Ascending aorta (tissue), 2 donors: ENCODE results near the gene MUC5B. TPM values are rescaled to one million over a fixed set of nuclear protein-coding genes. Genes with fewer than 3 reads are reported as not detected.
"Not testable (repeated sequence)": the region's sequence is repeated elsewhere in the genome, so short reads cannot be mapped to it uniquely, and the experiment has no call there.

ENCODE experiments used
- DNase-seq, 2 donors: peaks; one replicate each; pipeline ENCODE4 v3.0.0-alpha.2; 2019; ENCODE audit warnings: low spot score in 2 of 2
- H3K27ac ChIP-seq, 2 donors: fragments of 200-600 bp; sonication (generic); one replicate each; pipeline ENCODE4 v1.5.1; 2016 to 2017; ENCODE audit warnings: mild to moderate bottlenecking in 1 of 2
- H3K27me3 ChIP-seq: fragments of 200-600 bp; sonication (generic); one replicate; pipeline ENCODE4 v1.5.1; 2017
- H3K36me3 ChIP-seq, 2 donors: fragments of 200-600 bp; sonication (generic); one replicate each; pipeline ENCODE4 v1.5.1; 2016
- H3K4me1 ChIP-seq, 2 donors: fragments of 200-600 bp; sonication (generic); one replicate each; pipeline ENCODE4 v1.5.1; 2016 to 2017; ENCODE audit warnings: mild to moderate bottlenecking in 1 of 2
- H3K4me3 ChIP-seq, 2 donors: fragments of 200-600 bp; sonication (generic); one replicate each; pipeline ENCODE4 v1.5.1; 2016 to 2017; ENCODE audit warnings: mild to moderate bottlenecking in 1 of 2
- H3K9me3 ChIP-seq, 2 donors: fragments of 200-600 bp; sonication (generic); one replicate each; pipeline ENCODE4 v1.5.1; 2016
- intact Hi-C: fragments of 100-400 bp; cut with DNase I; formaldehyde crosslinking; loops from one replicate; pipeline ENCODE4 v1.15.1; 2023
- total RNA-seq: library from RNA; depleted of rRNA; stranded (reverse); fragments of >200 nt; gene quantifications from one replicate; pipeline ENCODE4 v1.1.0, GENCODE V29; 2016
- TF ChIP-seq, protein P1 (sequence below), 3 experiments: fragments of 200-600 bp in 2 of 3; fragments of 450-650 bp in 1 of 3; sonication (generic) in 2 of 3; IDR thresholded peaks; one replicate each; pipeline ENCODE4 v1.5.1; 2016 to 2019; ENCODE audit warnings: antibody characterized with exemption in 3 of 3, mild to moderate bottlenecking in 1 of 3, moderate library complexity in 1 of 3

Gene MUC5B, protein sequence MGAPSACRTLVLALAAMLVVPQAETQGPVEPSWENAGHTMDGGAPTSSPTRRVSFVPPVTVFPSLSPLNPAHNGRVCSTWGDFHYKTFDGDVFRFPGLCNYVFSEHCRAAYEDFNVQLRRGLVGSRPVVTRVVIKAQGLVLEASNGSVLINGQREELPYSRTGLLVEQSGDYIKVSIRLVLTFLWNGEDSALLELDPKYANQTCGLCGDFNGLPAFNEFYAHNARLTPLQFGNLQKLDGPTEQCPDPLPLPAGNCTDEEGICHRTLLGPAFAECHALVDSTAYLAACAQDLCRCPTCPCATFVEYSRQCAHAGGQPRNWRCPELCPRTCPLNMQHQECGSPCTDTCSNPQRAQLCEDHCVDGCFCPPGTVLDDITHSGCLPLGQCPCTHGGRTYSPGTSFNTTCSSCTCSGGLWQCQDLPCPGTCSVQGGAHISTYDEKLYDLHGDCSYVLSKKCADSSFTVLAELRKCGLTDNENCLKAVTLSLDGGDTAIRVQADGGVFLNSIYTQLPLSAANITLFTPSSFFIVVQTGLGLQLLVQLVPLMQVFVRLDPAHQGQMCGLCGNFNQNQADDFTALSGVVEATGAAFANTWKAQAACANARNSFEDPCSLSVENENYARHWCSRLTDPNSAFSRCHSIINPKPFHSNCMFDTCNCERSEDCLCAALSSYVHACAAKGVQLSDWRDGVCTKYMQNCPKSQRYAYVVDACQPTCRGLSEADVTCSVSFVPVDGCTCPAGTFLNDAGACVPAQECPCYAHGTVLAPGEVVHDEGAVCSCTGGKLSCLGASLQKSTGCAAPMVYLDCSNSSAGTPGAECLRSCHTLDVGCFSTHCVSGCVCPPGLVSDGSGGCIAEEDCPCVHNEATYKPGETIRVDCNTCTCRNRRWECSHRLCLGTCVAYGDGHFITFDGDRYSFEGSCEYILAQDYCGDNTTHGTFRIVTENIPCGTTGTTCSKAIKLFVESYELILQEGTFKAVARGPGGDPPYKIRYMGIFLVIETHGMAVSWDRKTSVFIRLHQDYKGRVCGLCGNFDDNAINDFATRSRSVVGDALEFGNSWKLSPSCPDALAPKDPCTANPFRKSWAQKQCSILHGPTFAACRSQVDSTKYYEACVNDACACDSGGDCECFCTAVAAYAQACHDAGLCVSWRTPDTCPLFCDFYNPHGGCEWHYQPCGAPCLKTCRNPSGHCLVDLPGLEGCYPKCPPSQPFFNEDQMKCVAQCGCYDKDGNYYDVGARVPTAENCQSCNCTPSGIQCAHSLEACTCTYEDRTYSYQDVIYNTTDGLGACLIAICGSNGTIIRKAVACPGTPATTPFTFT (N-terminal part only)
- under 0.01 TPM for total RNA-seq

DNA sequence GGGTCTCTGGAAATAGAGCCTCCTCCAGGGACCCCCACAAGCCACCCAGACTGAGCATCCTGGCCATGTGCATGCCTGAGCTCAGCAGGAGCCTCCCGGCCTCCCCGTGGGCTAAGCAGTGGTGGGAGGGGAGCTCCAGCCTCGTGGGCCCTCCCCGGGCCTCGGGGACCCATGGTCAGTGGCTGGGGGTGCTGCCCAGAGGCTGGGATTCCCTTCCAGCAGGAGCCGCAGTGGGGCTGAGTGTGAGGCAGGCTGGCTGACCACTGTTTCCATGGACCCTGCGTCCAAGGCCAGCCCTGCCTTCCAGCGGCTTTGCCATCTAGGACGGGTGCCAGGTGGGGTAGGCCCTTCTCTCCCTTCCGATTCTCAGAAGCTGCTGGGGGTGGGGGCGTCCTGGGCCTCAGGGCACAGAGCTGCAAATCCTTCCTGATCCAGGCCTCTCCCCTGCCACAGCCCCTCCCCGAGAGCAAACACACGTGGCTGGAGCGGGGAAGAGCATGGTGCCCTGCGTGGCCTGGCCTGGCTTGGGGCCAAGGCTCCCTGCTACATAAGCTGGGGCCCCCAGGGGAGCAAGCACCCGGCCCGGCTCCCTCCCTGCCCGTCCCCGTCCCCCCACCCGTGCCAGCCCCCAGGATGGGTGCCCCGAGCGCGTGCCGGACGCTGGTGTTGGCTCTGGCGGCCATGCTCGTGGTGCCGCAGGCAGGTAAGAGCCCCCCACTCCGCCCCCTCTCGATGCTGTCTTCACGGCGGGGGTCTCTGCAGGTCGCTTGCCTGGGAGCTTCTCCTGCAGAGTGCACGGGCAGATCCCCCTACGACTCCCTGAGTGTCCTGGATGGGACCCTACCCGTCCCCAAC lies at the start of gene MUC5B:
TSS of gene MUC5B (plus strand) at position 576 of the 855 bp plus-strand sequence. CDS start at position 634, 58 bp downstream.
- no peak for DNase-seq
- TF ChIP-seq, protein P1, sequence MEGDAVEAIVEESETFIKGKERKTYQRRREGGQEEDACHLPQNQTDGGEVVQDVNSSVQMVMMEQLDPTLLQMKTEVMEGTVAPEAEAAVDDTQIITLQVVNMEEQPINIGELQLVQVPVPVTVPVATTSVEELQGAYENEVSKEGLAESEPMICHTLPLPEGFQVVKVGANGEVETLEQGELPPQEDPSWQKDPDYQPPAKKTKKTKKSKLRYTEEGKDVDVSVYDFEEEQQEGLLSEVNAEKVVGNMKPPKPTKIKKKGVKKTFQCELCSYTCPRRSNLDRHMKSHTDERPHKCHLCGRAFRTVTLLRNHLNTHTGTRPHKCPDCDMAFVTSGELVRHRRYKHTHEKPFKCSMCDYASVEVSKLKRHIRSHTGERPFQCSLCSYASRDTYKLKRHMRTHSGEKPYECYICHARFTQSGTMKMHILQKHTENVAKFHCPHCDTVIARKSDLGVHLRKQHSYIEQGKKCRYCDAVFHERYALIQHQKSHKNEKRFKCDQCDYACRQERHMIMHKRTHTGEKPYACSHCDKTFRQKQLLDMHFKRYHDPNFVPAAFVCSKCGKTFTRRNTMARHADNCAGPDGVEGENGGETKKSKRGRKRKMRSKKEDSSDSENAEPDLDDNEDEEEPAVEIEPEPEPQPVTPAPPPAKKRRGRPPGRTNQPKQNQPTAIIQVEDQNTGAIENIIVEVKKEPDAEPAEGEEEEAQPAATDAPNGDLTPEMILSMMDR (IDR thresholded peaks at IDR 0.05), result no peak
- Histone ChIP-seq H3K4me1 (no peaks in the 10 kb centered on the region), H3K9me3 (no peaks in the 10 kb centered on the region), H3K27ac (no peak within 1 kb of the TSS), H3K36me3 (no peaks in the 10 kb centered on the region), H3K4me3 (no peak within 1 kb of the TSS), H3K27me3 (no peaks in the 10 kb centered on the region)
- intact Hi-C loops, result no loop called here

DNA sequence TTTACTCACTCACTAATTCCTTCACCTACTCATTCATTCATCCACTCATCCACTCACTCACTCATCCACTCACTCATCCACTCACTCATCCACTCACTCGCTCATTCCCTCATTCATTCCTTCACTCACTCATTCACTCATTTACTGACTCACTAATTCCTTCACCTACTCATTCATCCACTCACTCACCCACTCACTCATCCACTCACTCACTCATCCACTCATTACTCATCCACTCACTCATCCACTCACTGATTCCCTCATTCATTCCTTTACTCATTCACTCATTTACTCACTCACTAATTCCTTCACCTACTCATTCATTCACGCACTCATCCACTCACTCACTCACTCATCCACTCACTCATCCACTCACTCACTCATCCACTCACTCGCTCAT lies 49.5 kb upstream of the MUC5B start:
- H3K36me3 ChIP-seq, DNase-seq, H3K4me1 ChIP-seq, H3K4me3 ChIP-seq, H3K9me3 ChIP-seq, intact Hi-C loops, H3K27me3 ChIP-seq, H3K27ac ChIP-seq: not testable (repeated sequence)

DNA sequence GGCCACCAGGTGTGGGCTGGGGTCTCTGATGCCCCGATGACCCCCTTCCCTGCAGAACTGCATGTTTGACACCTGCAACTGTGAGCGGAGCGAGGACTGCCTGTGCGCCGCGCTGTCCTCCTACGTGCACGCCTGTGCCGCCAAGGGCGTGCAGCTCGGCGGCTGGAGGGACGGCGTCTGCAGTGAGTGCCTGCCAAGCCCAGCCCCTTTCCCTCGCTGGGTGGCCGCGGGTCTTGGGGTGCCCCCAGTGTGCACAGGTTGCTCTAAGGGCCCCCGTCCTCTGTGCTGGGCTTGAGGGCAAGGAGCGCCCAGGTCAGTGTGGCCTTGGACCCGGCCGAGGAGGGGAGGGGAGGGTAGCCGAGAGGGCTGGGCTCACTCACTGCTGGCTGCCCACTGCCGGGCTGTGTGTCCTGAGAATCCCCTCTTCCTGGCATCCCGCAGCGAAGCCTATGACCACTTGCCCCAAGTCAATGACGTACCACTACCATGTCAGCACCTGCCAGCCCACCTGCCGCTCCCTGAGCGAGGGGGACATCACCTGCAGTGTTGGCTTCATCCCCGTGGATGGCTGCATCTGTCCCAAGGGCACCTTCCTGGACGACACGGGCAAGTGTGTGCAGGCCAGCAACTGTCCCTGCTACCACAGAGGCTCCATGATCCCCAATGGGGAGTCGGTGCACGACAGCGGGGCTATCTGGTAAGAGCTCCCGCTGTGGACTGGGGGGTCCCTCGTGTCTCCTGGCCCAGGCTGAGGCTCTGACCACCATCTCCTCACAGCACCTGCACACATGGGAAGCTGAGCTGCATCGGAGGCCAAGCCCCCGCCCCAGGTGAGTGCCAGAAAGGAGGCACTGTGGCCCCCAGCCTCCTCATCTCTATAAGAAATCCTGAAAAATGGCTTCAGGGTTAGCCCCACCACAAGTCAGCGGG lies 48.2 kb upstream of the MUC5B start:
- TF ChIP-seq, protein P1 (IDR thresholded peaks at IDR 0.05), result no peak
- Histone ChIP-seq H3K27me3 (no peaks in the 10 kb centered on the region), H3K27ac (no peak overlapping the region), H3K36me3 (no peaks in the 10 kb centered on the region), H3K4me3 (no peak overlapping the region), H3K4me1 (no peaks in the 10 kb centered on the region), H3K9me3 (no peaks in the 10 kb centered on the region)
- DNase-seq, result no peak
- intact Hi-C loops, result no loop called here

DNA sequence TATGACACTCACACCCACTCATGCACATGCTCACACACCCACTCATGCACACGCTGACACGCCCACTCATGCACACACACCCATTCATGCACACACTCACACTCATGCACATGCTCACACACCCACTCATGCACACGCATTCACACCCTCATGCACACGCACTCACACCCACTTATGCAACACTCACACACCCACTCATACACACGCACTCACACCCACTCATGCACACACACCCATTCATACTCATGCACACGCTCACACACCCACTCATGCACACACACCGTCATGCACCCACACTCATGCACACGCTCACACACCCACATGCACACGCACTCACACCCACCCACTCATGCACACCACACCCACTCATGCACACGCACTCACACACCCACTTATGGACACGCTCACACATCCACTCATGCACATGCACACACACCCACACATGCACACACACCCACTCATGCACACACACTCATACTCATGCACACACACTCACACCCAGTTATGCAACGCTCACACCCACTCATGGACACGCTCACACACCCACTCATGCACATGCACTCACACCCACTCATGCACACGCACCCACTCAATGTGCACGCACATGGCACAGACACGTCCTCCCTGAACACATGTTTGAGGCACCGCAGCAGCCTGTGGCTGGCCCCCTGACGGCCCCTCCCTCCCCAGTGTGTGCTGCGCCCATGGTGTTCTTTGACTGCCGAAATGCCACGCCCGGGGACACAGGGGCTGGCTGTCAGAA lies 47.2 kb upstream of the MUC5B start:
- Histone ChIP-seq H3K9me3 (no peaks in the 10 kb centered on the region), H3K27ac (no peak overlapping the region), H3K4me1 (no peaks in the 10 kb centered on the region), H3K27me3 (no peaks in the 10 kb centered on the region), H3K4me3 (no peak overlapping the region), H3K36me3 (no peaks in the 10 kb centered on the region)
- no peak for DNase-seq
- intact Hi-C loops, result no loop called here
- TF ChIP-seq, protein P1 (IDR thresholded peaks at IDR 0.05), result no peak
